Measurements from ENCODE around the gene IFITM10.

DNA sequence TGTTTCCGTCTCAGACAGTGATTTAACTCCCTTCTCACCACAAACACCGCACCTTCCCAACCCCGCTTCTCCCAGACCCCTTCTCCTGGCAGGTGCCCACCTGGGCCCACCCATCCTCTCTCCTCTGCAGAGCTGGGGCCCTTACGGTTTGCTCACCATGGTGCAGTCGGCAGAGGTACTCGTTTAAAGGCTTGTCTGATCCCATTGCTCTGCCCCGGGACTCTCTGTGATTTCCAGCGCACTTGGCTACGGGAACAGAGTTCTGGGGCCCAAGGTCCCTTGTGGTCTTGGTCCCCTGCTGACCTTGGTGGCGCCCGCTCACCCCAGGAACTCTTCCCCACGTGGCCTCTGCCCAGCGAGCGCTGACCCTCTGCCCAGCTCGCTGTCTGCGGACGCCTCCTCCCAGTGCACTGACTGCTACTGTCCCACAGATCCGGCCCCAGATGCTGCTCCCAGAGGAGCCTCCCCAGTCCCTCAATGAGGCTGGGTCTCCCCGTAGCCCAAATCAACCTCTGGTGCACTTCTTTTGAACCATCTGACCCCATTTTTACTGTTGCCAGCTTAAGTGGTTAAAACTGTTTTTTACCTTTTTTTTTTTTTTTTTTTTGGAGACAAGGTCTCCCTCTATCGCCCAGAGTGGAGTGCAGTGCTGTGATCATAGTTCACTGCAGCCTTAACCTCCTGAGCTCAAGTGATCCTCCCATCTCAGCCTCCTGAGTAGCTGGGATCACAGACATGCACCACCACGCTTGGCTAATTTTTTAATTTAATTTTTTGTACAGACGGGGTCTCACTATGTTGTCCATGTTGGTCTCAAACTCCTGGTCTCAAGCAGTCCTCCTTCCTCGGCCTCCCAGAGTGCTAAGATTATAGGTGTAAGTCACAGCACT, 34.6 kb upstream of the IFITM10 start:
- TF ChIP-seq GATA2 (IDR thresholded peaks at IDR 0.05; ENCODE audit: low read depth, low read length): no peak
- TF ChIP-seq GATA3 (IDR thresholded peaks at IDR 0.05; ENCODE audit: low read depth, low read length): no peak
